GM12864 (cell line): Measurements from ENCODE around the gene DSP.

Experiments
- DNase-seq: peaks from one replicate; pipeline ENCODE4 v3.0.0-alpha.2; 2011; ENCODE audit warnings: low read depth
- H3K4me3 ChIP-seq: 2 replicates; pipeline ENCODE4 v1.5.1; 2011; ENCODE audit warnings: mild to moderate bottlenecking, low read depth, low read length, control low read depth
- CTCF ChIP-seq: IDR thresholded peaks from 2 replicates; pipeline ENCODE4 v1.5.1; 2011; ENCODE audit warnings: low read depth, mild to moderate bottlenecking, moderate library complexity, low read length, control low read depth, inconsistent platforms; ENCODE audit errors: missing control alignments

The DSP gene

GRCh38 chr6:7541175-7542064 is at the start of gene DSP:
Gene DSP, plus strand, starts transcription at chr6:7541671. Its CDS starts 245 bp downstream, at chr6:7541916.
- DNase-seq: no peak
- peak within 1 kb of the TSS; percentile 33; the same call in 1 of the 2 replicates for H3K4me3 ChIP-seq
- TF ChIP-seq CTCF: no peak

GRCh38 chr6:7493866-7494265 is 47.6 kb upstream of the DSP start:
- DNase-seq: no peak
- H3K4me3 ChIP-seq: no peak overlapping the region
- TF ChIP-seq CTCF: no peak

- H3K4me3 ChIP-seq: no peak overlapping the region
- no peak for DNase-seq
- no peak for TF ChIP-seq CTCF
Observed at GRCh38 chr6:7494638-7495037, 46.8 kb upstream of the DSP start.

- no peak for DNase-seq
- no peak for TF ChIP-seq CTCF
- no peak overlapping the region for H3K4me3 ChIP-seq
Observed at GRCh38 chr6:7496266-7496875, 45.1 kb upstream of the DSP start.

GRCh38 chr6:7500752-7501282 is 40.7 kb upstream of the DSP start:
- H3K4me3 ChIP-seq: no peak overlapping the region
- DNase-seq: no peak
- no peak for TF ChIP-seq CTCF

- no peak for DNase-seq
- H3K4me3 ChIP-seq: no peak overlapping the region
- no peak for TF ChIP-seq CTCF
Observed at GRCh38 chr6:7502743-7503142, 38.7 kb upstream of the DSP start.
